Neural progenitor cell (in vitro differentiated cells): ENCODE measurements around the gene DAP3. TPM values are rescaled to one million over a fixed set of nuclear protein-coding genes. Genes with fewer than 3 reads are reported as not detected.
"Not testable (repeated sequence)": the region's sequence is repeated elsewhere in the genome, so short reads cannot be mapped to it uniquely, and the experiment has no call there.

Experiments
- DNase-seq: peaks from one replicate; pipeline ENCODE4 v3.0.0-alpha.2; 2016; ENCODE audit warnings: low spot score
- H2AFZ ChIP-seq: fragments of 200-600 bp; sonication (generic); replicated peaks from 2 replicates; pipeline ENCODE4 v1.6.1; 2016; ENCODE audit warnings: antibody characterized with exemption
- H3F3A ChIP-seq: fragments of 200-600 bp; sonication (generic); 2 replicates; pipeline ENCODE4 v1.6.1; 2016; ENCODE audit warnings: antibody characterized with exemption, low read depth
- H3K27ac ChIP-seq: fragments of 200-600 bp; sonication (generic); 2 replicates; pipeline ENCODE4 v1.5.1; 2016; ENCODE audit warnings: mild to moderate bottlenecking
- H3K27me3 ChIP-seq: fragments of 200-600 bp; sonication (generic); 2 replicates; pipeline ENCODE4 v1.6.1; 2016; ENCODE audit warnings: mild to moderate bottlenecking, moderate library complexity
- H3K36me3 ChIP-seq: fragments of 200-600 bp; sonication (generic); 2 replicates; pipeline ENCODE4 v1.5.1; 2016
- H3K4me1 ChIP-seq: fragments of 200-600 bp; sonication (generic); 2 replicates; pipeline ENCODE4 v1.6.1; 2016; ENCODE audit warnings: mixed run types
- H3K4me2 ChIP-seq: fragments of 200-600 bp; sonication (generic); 2 replicates; pipeline ENCODE4 v1.6.1; 2016
- H3K4me3 ChIP-seq: fragments of 200-600 bp; sonication (generic); 2 replicates; pipeline ENCODE4 v1.5.1; 2016
- H3K79me2 ChIP-seq: fragments of 200-600 bp; sonication (generic); 2 replicates; pipeline ENCODE4 v1.6.1; 2016; ENCODE audit warnings: low read depth
- H3K9ac ChIP-seq: fragments of 200-600 bp; sonication (generic); 2 replicates; pipeline ENCODE4 v1.6.1; 2016
- H3K9me3 ChIP-seq: fragments of 200-600 bp; sonication (generic); 2 replicates; pipeline ENCODE4 v1.5.1; 2016; ENCODE audit warnings: low read depth
- H4K20me1 ChIP-seq: fragments of 200-600 bp; sonication (generic); 2 replicates; pipeline ENCODE4 v1.6.1; 2016; ENCODE audit warnings: low read depth
- H3K27ac Mint-ChIP-seq: 3 replicates; pipeline ENCODE4 v1.8.0; 2021; ENCODE audit warnings: mixed read lengths
- H3K27me3 Mint-ChIP-seq: 2 replicates; pipeline ENCODE4 v1.8.0; 2022; ENCODE audit warnings: low read depth, mild to moderate bottlenecking, inconsistent platforms, moderate library complexity, mixed read lengths; ENCODE audit not compliant: insufficient read depth
- H3K36me3 Mint-ChIP-seq: 3 replicates; pipeline ENCODE4 v1.8.0; 2021; ENCODE audit warnings: mixed read lengths
- H3K4me1 Mint-ChIP-seq: 3 replicates; pipeline ENCODE4 v1.8.0; 2021; ENCODE audit warnings: mixed read lengths
- H3K4me3 Mint-ChIP-seq: 3 replicates; pipeline ENCODE4 v1.8.0; 2021; ENCODE audit warnings: mild to moderate bottlenecking, moderate library complexity, mixed read lengths
- H3K9me3 Mint-ChIP-seq: 3 replicates; pipeline ENCODE4 v1.8.0; 2020; ENCODE audit warnings: mixed read lengths
- CTCF ChIP-seq: fragments of 200-600 bp; sonication (generic); IDR thresholded peaks from 2 replicates; pipeline ENCODE4 v1.5.1; 2017; ENCODE audit warnings: antibody characterized with exemption, mild to moderate bottlenecking
- EZH2 ChIP-seq: fragments of 200-600 bp; sonication (generic); IDR thresholded peaks from 2 replicates; pipeline ENCODE4 v1.6.1; 2017; ENCODE audit warnings: antibody characterized with exemption, mild to moderate bottlenecking, moderate library complexity
- EZH2phosphoT487 ChIP-seq: fragments of 200-600 bp; sonication (generic); IDR thresholded peaks from 2 replicates; pipeline ENCODE4 v1.6.1; 2017; ENCODE audit warnings: antibody characterized with exemption
- total RNA-seq: library from RNA; depleted of rRNA; stranded (reverse); fragments of >200 nt; gene quantifications from 2 replicates; pipeline ENCODE4 v1.2.3, GENCODE V29; 2015; ENCODE audit warnings: low replicate concordance

The DAP3 gene
- total RNA-seq, 1 donor from 2014 or later = 70.9 TPM

- H3K36me3 Mint-ChIP-seq = peaks cover 49% of the 10 kb centered on the region
- DNase-seq = no peak
- no peak overlapping the region for H3K4me3 ChIP-seq
These were observed 8.2 kb downstream of the DAP3 start for GRCh38 chr1:155697046-155697445.

GRCh38 chr1:155697616-155698015, 8.7 kb downstream of the DAP3 start:
- not testable (repeated sequence) for H3K4me1 Mint-ChIP-seq, H3K9me3 ChIP-seq, DNase-seq, H3K4me2 ChIP-seq, H3K27me3 Mint-ChIP-seq, H2AFZ ChIP-seq, H3K36me3 ChIP-seq, H3K27ac ChIP-seq, H3K27ac Mint-ChIP-seq, H4K20me1 ChIP-seq, H3F3A ChIP-seq, H3K4me3 ChIP-seq, H3K9ac ChIP-seq, H3K4me1 ChIP-seq, H3K4me3 Mint-ChIP-seq, H3K27me3 ChIP-seq
- peaks cover 28% of the 10 kb centered on the region for H3K9me3 Mint-ChIP-seq
- peaks cover 85% of the 10 kb centered on the region for H3K79me2 ChIP-seq
- H3K36me3 Mint-ChIP-seq = peaks cover 44% of the 10 kb centered on the region

More at GRCh38 chr1:155697046-155697445, 8.2 kb downstream of the DAP3 start:
- peaks cover 3% of the 10 kb centered on the region for H3K27me3 Mint-ChIP-seq
- TF ChIP-seq EZH2 = no peak
- TF ChIP-seq CTCF = no peak
- no peak for TF ChIP-seq EZH2phosphoT487
- no peaks in the 10 kb centered on the region for H3K36me3 ChIP-seq
- no peak overlapping the region for H3K27ac ChIP-seq
- H3K4me3 Mint-ChIP-seq = no peak overlapping the region
- no peak overlapping the region for H3K27ac Mint-ChIP-seq
- H3K27me3 ChIP-seq = no peaks in the 10 kb centered on the region
- H3K79me2 ChIP-seq = peaks cover 85% of the 10 kb centered on the region
- H3K9me3 ChIP-seq = peaks cover 6% of the 10 kb centered on the region
- no peak overlapping the region for H3K9ac ChIP-seq
- peaks cover 25% of the 10 kb centered on the region for H3K9me3 Mint-ChIP-seq
- peaks cover 4% of the 10 kb centered on the region for H3K4me1 Mint-ChIP-seq
- no peak overlapping the region for H3K4me2 ChIP-seq
- no peak overlapping the region for H2AFZ ChIP-seq
- H3K4me1 ChIP-seq = no peaks in the 10 kb centered on the region
- H3F3A ChIP-seq = no peaks in the 10 kb centered on the region
- H4K20me1 ChIP-seq = no peaks in the 10 kb centered on the region

GRCh38 chr1:155698382-155699038, 9.6 kb downstream of the DAP3 start:
- Histone ChIP-seq H2AFZ (no peak overlapping the region), H3K79me2 (peaks cover 84% of the 10 kb centered on the region), H3K9me3 (peaks cover 6% of the 10 kb centered on the region), H3K36me3 (no peaks in the 10 kb centered on the region), H3K9ac (no peak overlapping the region), H3K27ac (peak overlapping the region; percentile 16), H4K20me1 (no peaks in the 10 kb centered on the region), H3F3A (no peaks in the 10 kb centered on the region), H3K4me1 (no peaks in the 10 kb centered on the region), H3K4me3 (no peak overlapping the region), H3K4me2 (no peak overlapping the region), H3K27me3 (no peaks in the 10 kb centered on the region)
- TF ChIP-seq CTCF (no peak), EZH2phosphoT487 (no peak), EZH2 (no peak)
- Mint-ChIP-seq H3K36me3 (peaks cover 39% of the 10 kb centered on the region), H3K4me1 (peaks cover 4% of the 10 kb centered on the region), H3K27me3 (peaks cover 8% of the 10 kb centered on the region), H3K9me3 (peaks cover 28% of the 10 kb centered on the region), H3K27ac (no peak overlapping the region), H3K4me3 (no peak overlapping the region)
- DNase-seq = no peak

GRCh38 chr1:155699062-155699461, 10.2 kb downstream of the DAP3 start:
- peaks cover 84% of the 10 kb centered on the region for H3K79me2 ChIP-seq
- not testable (repeated sequence) for H3K4me3 ChIP-seq, H4K20me1 ChIP-seq, H3K4me3 Mint-ChIP-seq, H3K4me1 Mint-ChIP-seq, H3K36me3 ChIP-seq, H3F3A ChIP-seq, H3K27ac ChIP-seq, H3K27me3 Mint-ChIP-seq, DNase-seq, H3K27ac Mint-ChIP-seq, H3K4me2 ChIP-seq, H3K9me3 ChIP-seq, H2AFZ ChIP-seq, H3K9ac ChIP-seq, H3K27me3 ChIP-seq, H3K4me1 ChIP-seq
- Mint-ChIP-seq H3K9me3 (peaks cover 28% of the 10 kb centered on the region), H3K36me3 (peaks cover 36% of the 10 kb centered on the region)

GRCh38 chr1:155701675-155702074, 12.8 kb downstream of the DAP3 start:
- Mint-ChIP-seq H3K36me3 (peaks cover 18% of the 10 kb centered on the region), H3K9me3 (peaks cover 21% of the 10 kb centered on the region)
- H3K79me2 ChIP-seq = peaks cover 84% of the 10 kb centered on the region
- not testable (repeated sequence) for H3K27me3 Mint-ChIP-seq, H4K20me1 ChIP-seq, H3K4me3 ChIP-seq, H3K4me3 Mint-ChIP-seq, H3K9me3 ChIP-seq, H3K27me3 ChIP-seq, H3K4me2 ChIP-seq, H3K36me3 ChIP-seq, H2AFZ ChIP-seq, DNase-seq, H3K27ac ChIP-seq, H3K27ac Mint-ChIP-seq, H3K4me1 ChIP-seq, H3F3A ChIP-seq, H3K9ac ChIP-seq, H3K4me1 Mint-ChIP-seq
